Keratinocyte (primary cell): ENCODE results near the gene MPP1.

ENCODE experiments used
- CTCF ChIP-seq, 3 experiments: IDR thresholded peaks in 1 of 3; conservative IDR thresholded peaks in 1 of 3; optimal IDR thresholded peaks in 1 of 3; 2 replicates in 2 of 3; 3 replicates in 1 of 3; pipeline versions ENCODE3 to v1.5.1; 2011; ENCODE audit warnings: low read length in 3 of 3, mild to moderate bottlenecking in 3 of 3, moderate library complexity in 2 of 3, control low read depth in 1 of 3, inconsistent platforms in 1 of 3; ENCODE audit not compliant: insufficient read depth in 2 of 3; ENCODE audit errors: extremely low read depth in 1 of 3
- EZH2 ChIP-seq: IDR thresholded peaks from one replicate; pipeline ENCODE4 v1.6.1; 2012; ENCODE audit warnings: inconsistent platforms, mild to moderate bottlenecking, low read length, moderate library complexity

GRCh38 chrX:154815274-154815818 is 10.1 kb upstream of the MPP1 start:
- TF ChIP-seq CTCF (optimal IDR thresholded peaks at IDR 0.05 in 1 of 3, IDR thresholded peaks at IDR 0.05 in 1 of 3, conservative IDR thresholded peaks at IDR 0.05 in 1 of 3; ENCODE audit: extremely low read depth in 1 of 3, insufficient read depth in 2 of 3, low read length in 3 of 3): no peak
- TF ChIP-seq EZH2: no peak
